ENCODE results near the gene ARL15.

ARL15 gene

GRCh38 chr5:54229041-54229780, 81.2 kb downstream of the ARL15 start:
- Histone ChIP-seq H3K36me3 (ENCODE audit: insufficient read depth, low read length) (no peaks in the 10 kb centered on the region; the same call in 1 of the 2 replicates), H3K4me1 (ENCODE audit: insufficient read depth, low read length) (peaks cover 2% of the 10 kb centered on the region; the same call in 1 of the 2 replicates), H3K9me3 (ENCODE audit: control insufficient read depth, insufficient read depth, low read length) (no peaks in the 10 kb centered on the region), H3K9ac (ENCODE audit: low read depth, low read length) (no peak overlapping the region)

GRCh38 chr5:54227759-54228158, 82.6 kb downstream of the ARL15 start:
- Histone ChIP-seq H3K9ac (ENCODE audit: low read depth, low read length) (no peak overlapping the region), H3K36me3 (ENCODE audit: insufficient read depth, low read length) (no peaks in the 10 kb centered on the region; the same call in 1 of the 2 replicates), H3K9me3 (ENCODE audit: control insufficient read depth, insufficient read depth, low read length) (no peaks in the 10 kb centered on the region), H3K4me1 (ENCODE audit: insufficient read depth, low read length) (peaks cover 2% of the 10 kb centered on the region; the same call in 1 of the 2 replicates)

GRCh38 chr5:54227109-54227508, 83.3 kb downstream of the ARL15 start:
- peaks cover 7% of the 10 kb centered on the region for H3K4me1 ChIP-seq (ENCODE audit: insufficient read depth, low read length)
- no peaks in the 10 kb centered on the region for H3K9me3 ChIP-seq (ENCODE audit: control insufficient read depth, insufficient read depth, low read length)
- H3K9ac ChIP-seq (ENCODE audit: low read depth, low read length) = no peak overlapping the region
- no peaks in the 10 kb centered on the region; the same call in 1 of the 2 replicates for H3K36me3 ChIP-seq (ENCODE audit: insufficient read depth, low read length)

GRCh38 chr5:54226215-54226614, 84.2 kb downstream of the ARL15 start:
- Histone ChIP-seq H3K36me3 (ENCODE audit: insufficient read depth, low read length) (no peaks in the 10 kb centered on the region), H3K9ac (ENCODE audit: low read depth, low read length) (no peak overlapping the region), H3K9me3 (ENCODE audit: control insufficient read depth, insufficient read depth, low read length) (no peaks in the 10 kb centered on the region), H3K4me1 (ENCODE audit: insufficient read depth, low read length) (peaks cover 7% of the 10 kb centered on the region)

DNA sequence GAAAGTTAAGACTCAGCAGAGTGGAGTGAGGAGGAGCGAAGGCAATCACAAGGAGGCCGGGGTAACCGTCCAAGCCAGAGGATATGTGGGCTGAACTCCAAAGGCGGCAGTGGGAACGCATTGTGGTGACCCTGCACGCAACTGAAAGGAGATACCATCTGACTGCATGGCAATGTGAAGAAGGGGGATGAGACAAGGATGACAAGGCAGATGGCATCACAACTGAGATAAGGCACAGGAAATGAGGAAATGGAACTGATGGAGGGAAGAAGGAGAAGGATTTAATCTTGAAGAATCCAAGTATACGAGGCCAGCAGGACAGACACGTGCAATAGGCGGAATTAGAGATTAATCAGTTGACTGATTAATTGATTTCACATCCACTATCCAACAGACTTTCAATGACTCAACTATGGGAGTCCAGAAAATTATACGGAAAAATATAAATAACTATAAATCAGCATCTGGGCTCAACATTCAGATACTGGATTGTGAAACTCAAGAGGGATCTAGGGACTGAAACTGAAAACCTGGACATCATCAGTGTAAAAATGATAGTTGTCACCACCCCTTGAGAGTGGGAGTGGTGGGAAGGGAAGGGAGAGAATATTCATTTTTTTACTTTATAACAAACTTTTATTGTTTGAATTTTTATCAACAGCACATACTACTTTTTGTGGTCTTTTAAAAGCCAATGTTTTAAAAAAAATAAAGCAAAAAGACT, 86.1 kb downstream of the ARL15 start:
- no peaks in the 10 kb centered on the region for H3K9me3 ChIP-seq (ENCODE audit: control insufficient read depth, insufficient read depth, low read length)
- no peak overlapping the region for H3K9ac ChIP-seq (ENCODE audit: low read depth, low read length)
- no peaks in the 10 kb centered on the region for H3K36me3 ChIP-seq (ENCODE audit: insufficient read depth, low read length)
- peaks cover 13% of the 10 kb centered on the region for H3K4me1 ChIP-seq (ENCODE audit: insufficient read depth, low read length)

- Histone ChIP-seq H3K4me1 (ENCODE audit: insufficient read depth, low read length) (peaks cover 20% of the 10 kb centered on the region), H3K9ac (ENCODE audit: low read depth, low read length) (no peak overlapping the region), H3K36me3 (ENCODE audit: insufficient read depth, low read length) (no peaks in the 10 kb centered on the region), H3K9me3 (ENCODE audit: control insufficient read depth, insufficient read depth, low read length) (no peaks in the 10 kb centered on the region)
Measured at GRCh38 chr5:54222336-54222735, 88.0 kb downstream of the ARL15 start.

- no peak overlapping the region for H3K9ac ChIP-seq (ENCODE audit: low read depth, low read length)
- no peaks in the 10 kb centered on the region for H3K36me3 ChIP-seq (ENCODE audit: insufficient read depth, low read length)
- H3K4me1 ChIP-seq (ENCODE audit: insufficient read depth, low read length) = peaks cover 32% of the 10 kb centered on the region
Measured at GRCh38 chr5:54221135-54221534, 89.2 kb downstream of the ARL15 start.

GRCh38 chr5:54220230-54221040, 89.9 kb downstream of the ARL15 start:
- Histone ChIP-seq H3K4me1 (ENCODE audit: insufficient read depth, low read length) (peaks cover 39% of the 10 kb centered on the region), H3K36me3 (ENCODE audit: insufficient read depth, low read length) (no peaks in the 10 kb centered on the region), H3K9me3 (ENCODE audit: control insufficient read depth, insufficient read depth, low read length) (no peaks in the 10 kb centered on the region), H3K9ac (ENCODE audit: low read depth, low read length) (no peak overlapping the region)

More at GRCh38 chr5:54221135-54221534, 89.2 kb downstream of the ARL15 start:
- H3K9me3 ChIP-seq (ENCODE audit: control insufficient read depth, insufficient read depth, low read length) = no peaks in the 10 kb centered on the region

DNA sequence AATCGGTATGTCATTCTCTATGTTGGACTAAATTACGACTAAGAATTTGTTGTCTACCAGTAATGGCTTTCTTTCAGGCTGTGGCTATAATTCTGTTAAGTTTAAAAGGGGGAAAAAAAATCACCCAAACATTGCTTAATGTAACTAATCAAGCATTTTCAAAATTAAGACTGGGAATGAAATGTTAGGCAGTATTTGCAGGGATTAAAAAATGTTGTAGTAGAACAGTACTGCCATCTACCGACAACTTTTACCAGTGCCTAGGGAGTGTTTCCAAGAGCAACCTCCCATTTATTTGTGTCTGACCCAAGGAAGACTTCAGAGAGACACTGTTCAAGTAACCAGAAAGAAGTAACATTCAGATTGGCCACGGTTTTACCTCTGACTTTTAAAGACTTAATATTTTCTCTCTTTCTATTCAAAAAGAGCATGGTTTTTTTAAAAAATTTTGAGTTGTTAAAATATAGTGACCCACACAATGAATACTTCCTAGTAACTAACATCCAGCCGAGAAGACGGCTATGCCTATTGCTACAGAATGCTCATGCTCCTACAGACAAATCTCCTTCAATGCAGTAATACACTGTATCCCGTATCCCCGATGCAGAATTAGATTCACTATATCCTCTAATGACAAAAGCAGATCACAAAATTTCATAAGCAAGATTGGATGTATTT, 92.4 kb downstream of the ARL15 start:
- Histone ChIP-seq H3K4me1 (ENCODE audit: insufficient read depth, low read length) (peaks cover 61% of the 10 kb centered on the region), H3K9ac (ENCODE audit: low read depth, low read length) (no peak overlapping the region), H3K9me3 (ENCODE audit: control insufficient read depth, insufficient read depth, low read length) (no peaks in the 10 kb centered on the region), H3K36me3 (ENCODE audit: insufficient read depth, low read length) (no peaks in the 10 kb centered on the region)

- H3K9ac ChIP-seq (ENCODE audit: low read depth, low read length) = peak overlapping the region; percentile 32
- no peaks in the 10 kb centered on the region for H3K9me3 ChIP-seq (ENCODE audit: control insufficient read depth, insufficient read depth, low read length)
- peaks cover 65% of the 10 kb centered on the region for H3K4me1 ChIP-seq (ENCODE audit: insufficient read depth, low read length)
- H3K36me3 ChIP-seq (ENCODE audit: insufficient read depth, low read length) = no peaks in the 10 kb centered on the region
Measured at GRCh38 chr5:54215233-54215736, 95.1 kb downstream of the ARL15 start.

GRCh38 chr5:54214722-54215121, 95.7 kb downstream of the ARL15 start:
- H3K4me1 ChIP-seq (ENCODE audit: insufficient read depth, low read length) = peaks cover 61% of the 10 kb centered on the region
- H3K9me3 ChIP-seq (ENCODE audit: control insufficient read depth, insufficient read depth, low read length) = no peaks in the 10 kb centered on the region
- H3K9ac ChIP-seq (ENCODE audit: low read depth, low read length) = no peak overlapping the region
- no peaks in the 10 kb centered on the region for H3K36me3 ChIP-seq (ENCODE audit: insufficient read depth, low read length)

- Histone ChIP-seq H3K9me3 (ENCODE audit: control insufficient read depth, insufficient read depth, low read length) (no peaks in the 10 kb centered on the region), H3K4me1 (ENCODE audit: insufficient read depth, low read length) (peaks cover 57% of the 10 kb centered on the region), H3K9ac (ENCODE audit: low read depth, low read length) (no peak overlapping the region), H3K36me3 (ENCODE audit: insufficient read depth, low read length) (no peaks in the 10 kb centered on the region)
Measured at GRCh38 chr5:54212331-54212730, 98.0 kb downstream of the ARL15 start.

- no peaks in the 10 kb centered on the region for H3K9me3 ChIP-seq (ENCODE audit: control insufficient read depth, insufficient read depth, low read length)
- H3K9ac ChIP-seq (ENCODE audit: low read depth, low read length) = no peak overlapping the region
- H3K4me1 ChIP-seq (ENCODE audit: insufficient read depth, low read length) = peaks cover 57% of the 10 kb centered on the region
- no peaks in the 10 kb centered on the region for H3K36me3 ChIP-seq (ENCODE audit: insufficient read depth, low read length)
Measured at GRCh38 chr5:54211912-54212311, 98.5 kb downstream of the ARL15 start.

GRCh38 chr5:54207566-54207965, 102.8 kb downstream of the ARL15 start:
- Histone ChIP-seq H3K36me3 (ENCODE audit: insufficient read depth, low read length) (no peaks in the 10 kb centered on the region), H3K4me1 (ENCODE audit: insufficient read depth, low read length) (peaks cover 17% of the 10 kb centered on the region), H3K9ac (ENCODE audit: low read depth, low read length) (no peak overlapping the region), H3K9me3 (ENCODE audit: control insufficient read depth, insufficient read depth, low read length) (peaks cover 1% of the 10 kb centered on the region; the same call in 1 of the 2 replicates)
